ENCODE data around the gene FCAMR.
A peak's percentile ranks its signal among the peaks of the same experiment; 100 is the strongest.

The FCAMR gene

GRCh38 chr1:206998816-206999215, 28.6 kb upstream of the FCAMR start:
- DNase-seq: no peak

DNA sequence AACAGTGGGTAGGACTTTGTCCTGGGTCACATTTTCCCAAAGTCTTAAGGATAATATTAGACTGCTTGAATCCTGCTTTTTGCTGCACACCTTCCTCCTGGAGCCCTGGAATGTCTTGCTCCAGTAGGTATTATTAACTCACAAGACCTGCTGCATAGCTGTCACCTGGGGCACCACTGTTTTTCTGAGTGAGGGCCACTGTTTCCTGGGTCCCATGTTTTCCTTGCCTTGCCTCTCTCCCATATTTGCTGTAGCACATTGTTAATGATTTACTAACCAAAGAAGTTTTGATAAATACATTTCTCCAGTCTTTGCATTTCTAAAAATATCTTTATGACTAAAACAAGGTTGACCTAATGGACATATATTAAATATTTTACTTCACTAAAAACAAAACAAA, 22.5 kb upstream of the FCAMR start:
- DNase-seq: no peak

DNA sequence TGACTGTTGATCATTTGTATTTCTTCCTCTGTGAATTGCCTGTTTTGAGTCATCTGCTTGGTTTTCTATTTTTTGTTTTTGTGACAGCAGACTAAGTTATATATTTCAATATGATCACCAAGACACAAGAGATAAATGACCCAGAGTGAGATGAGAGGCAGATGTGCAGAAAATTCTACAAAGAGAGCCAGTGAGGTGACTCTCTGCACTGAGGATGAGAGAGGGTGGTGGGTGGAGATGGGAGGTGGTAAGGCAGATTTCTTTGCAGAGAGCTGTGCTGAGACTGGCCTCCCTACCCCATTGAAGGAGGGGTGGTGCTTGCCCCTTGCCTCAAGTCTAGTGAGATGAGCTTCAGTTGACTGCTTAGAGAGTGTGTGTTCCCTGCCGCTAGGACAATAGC, 17.6 kb upstream of the FCAMR start:
- DNase-seq: no peak

DNA sequence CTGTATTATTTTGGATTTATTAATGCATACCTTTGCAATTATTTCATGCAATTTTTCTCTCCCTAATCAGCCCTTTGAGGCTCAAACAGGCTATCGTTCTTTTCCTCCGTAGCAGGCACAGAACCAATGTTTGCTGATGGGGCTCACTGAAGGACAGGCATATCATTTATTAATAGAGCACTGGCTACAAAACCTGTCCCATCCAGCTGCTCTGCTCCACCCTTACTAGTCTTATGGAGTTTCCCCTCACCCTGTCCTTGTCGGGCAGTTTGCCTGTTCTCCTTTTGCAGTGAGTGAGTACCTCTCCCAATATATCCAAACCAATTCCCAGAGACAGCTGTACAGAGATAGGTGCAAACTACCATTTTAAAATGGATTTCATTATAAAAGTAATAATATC, 16.6 kb upstream of the FCAMR start:
- no peak for DNase-seq

DNA sequence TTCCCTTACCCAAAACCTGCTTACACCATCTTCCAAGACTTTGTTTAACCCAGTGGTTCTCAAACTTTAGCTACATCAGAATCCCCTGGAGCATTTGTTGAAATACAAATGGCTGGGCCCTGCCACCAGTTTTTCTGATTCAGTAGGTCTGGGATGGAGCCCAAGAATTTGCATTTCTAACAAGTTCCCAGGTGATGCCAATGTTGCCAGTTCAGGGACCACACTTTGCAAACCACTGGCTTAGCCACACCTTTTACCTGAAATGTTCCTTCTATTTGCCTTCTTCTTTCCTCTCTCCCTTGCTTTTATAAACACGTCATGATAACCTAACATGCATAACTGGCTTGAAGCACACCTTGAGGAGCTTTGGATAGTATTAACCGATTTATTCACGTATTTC, 16.1 kb upstream of the FCAMR start:
- no peak for DNase-seq

DNA sequence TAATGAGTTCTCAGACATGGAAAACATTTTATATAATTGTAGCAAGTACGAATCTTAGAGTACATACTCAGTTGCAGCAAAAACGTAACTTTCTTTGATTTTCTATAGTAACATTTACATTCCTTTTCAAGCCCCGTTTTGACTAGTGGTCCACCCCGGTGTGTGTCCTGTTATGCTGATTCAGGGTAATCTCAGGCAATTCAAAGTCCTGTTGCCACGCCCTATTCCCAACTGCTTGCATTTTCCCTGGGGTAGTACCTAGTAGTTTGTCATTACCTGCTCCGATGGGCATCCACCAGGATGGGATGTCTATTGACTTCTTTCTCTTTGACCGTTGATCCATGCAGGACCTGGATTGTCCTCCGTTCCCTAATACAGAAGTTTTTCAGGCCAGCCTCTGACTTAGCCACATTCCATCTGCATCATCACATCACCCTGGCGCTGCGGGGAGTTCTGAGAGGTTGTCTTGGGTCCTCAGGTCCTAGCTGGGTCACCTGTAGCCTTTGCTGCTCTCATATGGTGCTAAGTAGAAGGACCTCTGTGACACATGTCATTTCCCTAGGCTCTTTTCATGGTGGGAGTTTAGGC, 15.0 kb upstream of the FCAMR start:
- DNase-seq: no peak

DNA sequence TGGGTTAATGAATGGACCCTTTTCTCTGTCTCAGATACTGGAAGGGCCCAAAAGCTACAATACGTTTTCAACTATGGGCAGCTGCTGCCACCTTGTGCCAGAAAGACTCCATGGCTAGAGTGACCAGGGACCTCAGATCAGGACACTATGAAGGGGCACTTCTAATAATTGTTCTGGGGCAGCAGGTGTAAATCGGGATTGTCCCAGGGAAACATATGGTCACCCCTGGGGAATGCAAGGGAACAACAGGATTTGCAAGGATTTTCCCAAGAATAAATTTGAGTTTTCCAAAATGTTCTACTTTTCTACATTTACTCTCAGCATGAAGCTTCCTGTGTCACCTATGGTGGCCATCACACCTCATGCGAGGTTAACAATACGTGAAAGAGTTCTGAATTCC, 12.0 kb upstream of the FCAMR start:
- DNase-seq: peak; percentile 51

DNA sequence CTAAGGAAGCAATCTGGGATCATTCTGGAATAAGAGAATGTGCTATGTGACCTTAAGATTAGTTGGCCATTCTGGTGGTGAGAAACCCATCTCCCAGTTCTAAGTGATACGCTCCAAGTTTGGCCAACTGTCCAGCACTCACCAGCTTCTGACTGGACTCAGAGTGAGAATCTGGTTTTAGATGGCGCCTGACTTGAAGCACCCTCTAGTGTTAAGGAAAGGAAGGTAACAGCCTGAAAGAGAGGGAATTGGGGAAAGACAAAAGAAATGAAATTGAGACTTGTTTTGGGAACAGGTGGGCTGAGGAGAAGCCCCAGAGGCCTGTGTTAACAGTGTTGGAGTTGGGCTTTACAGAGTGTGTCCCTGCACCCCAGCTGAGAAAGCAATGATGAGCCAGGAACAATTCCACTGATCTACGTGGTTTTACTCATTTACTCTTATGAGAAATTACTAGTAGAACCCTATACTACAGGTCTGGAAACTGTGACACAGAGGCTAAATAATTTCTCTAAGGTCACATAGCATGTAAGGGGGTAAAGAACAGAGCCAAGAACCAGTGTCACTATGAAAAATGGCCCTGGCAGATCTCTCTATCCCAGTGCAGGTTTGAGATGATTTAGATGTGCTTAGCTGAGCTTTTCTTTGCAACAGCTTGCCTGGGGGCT, 9.3 kb upstream of the FCAMR start:
- DNase-seq: no peak

DNA sequence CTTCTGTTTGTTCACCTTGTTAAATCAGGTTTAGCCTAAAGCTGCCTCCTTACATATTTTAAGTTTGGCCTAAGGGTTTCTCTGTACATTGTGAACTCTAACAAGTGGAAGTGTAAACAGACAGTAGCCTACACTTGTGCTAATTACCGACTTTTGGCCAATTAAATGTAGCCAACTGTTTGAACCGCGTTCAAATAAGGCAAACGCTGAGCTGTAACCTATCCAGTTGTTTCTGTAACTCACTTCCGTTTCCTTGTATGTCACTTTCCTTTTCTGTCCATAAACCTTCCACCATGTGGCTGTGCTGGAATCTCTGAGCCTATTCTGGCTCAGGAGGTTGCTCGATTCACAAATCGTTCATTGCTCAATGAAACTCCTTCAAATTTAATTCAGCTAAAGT, 8.0 kb upstream of the FCAMR start:
- DNase-seq: no peak

DNA sequence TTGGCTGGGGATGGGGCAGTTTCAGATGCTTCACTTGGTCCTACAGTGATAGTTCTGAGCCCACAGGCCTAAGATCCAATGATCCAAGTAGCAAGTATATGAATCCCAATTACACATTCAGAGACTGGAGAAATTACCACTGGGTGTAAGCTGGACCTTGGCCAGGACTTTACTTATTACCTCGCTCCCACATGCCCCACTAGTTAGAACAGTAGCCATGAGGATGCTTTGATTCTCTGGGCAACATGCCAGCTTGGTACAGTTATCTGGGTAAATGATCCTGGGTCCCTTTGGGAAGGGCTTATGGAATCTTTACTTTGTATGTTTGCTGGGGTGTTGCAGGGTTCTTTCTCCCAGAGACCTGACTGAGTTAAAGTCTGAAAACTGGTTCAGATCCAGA, 5.0 kb upstream of the FCAMR start:
- no peak for DNase-seq

GRCh38 chr1:206974140-206974539, 3.9 kb upstream of the FCAMR start:
- DNase-seq: no peak

- DNase-seq: no peak
Measured at GRCh38 chr1:206972728-206973127, 2.5 kb upstream of the FCAMR start.

DNA sequence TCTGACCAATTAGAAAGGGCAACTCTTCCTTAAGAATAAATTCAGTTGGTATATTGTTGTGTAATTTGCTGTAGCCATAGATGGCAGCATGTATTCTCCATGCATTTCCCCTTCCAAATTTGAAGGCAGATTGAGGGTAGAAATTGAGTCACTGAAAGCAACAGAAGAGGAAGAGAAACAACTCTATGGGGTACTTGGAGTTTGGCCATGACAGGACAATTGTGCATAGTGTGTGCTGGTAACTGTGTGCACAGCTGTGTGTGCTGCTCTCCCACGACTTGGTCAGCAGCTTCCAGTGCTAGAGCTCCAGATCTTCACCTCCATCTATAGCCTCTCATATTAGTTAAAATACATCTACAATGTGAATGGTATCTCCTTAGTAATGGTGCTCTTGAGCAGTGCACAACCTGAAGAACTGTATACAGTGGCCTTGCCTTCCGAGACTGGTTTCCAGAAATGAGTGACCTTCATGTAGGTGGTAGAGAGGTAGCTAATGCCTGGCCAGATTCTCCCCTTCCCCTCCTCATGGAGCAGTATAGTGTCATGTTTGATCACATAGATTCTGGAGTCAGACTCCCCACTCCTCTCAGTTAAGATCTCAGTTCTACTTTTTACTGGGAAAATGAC, 882 bp upstream of the FCAMR start:
- DNase-seq: no peak

- no peak for DNase-seq
Measured at GRCh38 chr1:206969090-206969489, 1.2 kb downstream of the FCAMR start.

DNA sequence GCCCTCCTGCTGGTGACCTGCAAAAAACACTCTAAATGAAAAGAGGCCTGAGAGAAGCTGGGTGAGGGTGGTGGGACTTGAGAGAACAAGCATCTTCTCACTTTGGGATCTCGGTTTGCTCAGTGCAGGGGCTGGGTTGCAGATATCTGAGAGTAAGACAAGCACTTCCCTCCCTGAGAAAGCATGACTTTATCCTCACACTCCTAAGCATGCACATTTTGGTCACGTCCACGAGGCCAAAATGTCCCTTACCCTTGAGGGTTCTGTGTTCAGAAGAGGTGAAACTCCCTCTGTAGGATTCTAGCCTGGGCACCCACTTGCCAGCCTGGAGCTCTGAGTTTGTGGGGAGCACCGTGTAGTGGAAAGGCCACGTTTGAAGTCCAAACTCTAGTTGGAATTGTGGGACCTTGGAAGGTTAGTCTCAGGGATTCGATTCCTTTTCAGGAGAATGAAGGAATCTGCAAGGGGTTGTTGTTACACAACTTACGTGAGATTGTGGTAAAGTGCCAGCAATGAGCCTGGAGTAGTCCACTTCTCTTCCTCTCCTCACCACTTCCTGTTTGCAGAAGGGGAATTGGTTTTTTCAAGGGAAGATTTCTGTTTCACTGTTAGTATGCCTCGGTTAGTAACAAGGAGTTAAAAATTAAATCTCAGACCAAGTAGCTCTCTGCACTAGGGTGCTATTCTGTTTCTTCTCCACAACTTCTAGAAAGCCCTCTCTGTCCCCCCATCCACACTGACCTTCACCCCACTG, 3.0 kb downstream of the FCAMR start:
- no peak for DNase-seq

GRCh38 chr1:206965781-206966180, 4.5 kb downstream of the FCAMR start:
- DNase-seq: no peak

DNA sequence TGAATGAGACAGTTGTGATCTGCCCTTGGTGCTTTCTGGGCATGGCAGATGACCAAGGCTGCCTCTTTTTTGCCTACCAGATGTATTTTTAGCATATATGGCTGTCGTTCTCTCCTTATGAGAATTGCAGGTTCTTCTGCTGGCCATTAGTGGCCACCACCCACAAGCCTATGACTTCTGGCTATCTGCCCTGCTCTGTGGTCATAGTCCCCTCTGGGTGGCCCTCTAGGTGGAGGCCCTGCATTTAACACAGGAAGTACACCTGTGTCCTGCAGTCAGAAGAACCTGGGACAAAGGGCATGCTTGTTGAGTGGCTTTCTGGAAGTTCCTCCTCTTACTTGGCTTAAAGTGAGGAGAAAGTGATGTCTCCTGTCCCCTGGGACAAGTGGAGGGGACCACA, 6.5 kb downstream of the FCAMR start:
- no peak for DNase-seq

GRCh38 chr1:206963119-206963712, 7.0 kb downstream of the FCAMR start:
- no peak for DNase-seq

DNA sequence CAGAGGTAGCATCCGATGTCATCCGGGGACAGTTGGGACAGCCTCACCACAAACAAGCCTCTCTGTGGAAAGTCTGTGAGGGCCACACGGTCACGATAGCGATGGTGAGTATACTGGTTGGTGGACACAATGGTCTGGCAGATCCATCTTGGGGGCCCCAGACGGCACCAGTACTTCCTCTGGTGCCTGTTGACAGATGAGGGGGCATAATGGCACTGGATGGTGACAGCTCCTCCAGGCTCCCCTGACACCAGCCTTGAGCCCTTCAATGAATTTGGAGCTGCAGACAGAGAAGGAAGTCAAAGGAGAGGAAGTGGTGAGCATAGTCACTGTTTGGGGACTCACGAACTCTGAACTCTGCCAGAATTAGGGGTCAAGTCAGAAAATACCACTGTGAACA, 8.0 kb downstream of the FCAMR start:
- DNase-seq: no peak

DNA sequence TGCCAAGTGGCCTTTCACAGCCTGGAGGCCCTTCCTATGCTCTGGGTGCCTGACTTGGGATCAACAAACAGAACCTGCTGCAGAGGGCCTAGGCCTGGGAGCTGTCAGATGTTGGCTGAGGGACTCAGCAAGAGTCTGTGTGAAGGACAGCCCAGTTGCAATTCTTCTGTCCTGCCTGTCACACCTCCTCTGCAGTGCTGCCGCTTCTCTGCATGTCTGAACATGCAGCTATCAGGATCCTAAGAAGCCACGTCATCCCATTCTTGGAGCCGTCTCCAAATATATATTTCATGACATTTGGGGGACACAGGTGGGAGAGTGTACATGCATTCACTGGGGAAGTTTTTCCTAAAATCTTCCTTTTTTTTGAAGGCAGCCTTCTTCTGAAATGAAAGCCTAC, 8.6 kb downstream of the FCAMR start:
- DNase-seq: no peak

- DNase-seq: no peak
Measured at GRCh38 chr1:206960676-206961386, 9.4 kb downstream of the FCAMR start.

- DNase-seq: no peak
Measured at GRCh38 chr1:206958144-206958543, 12.1 kb downstream of the FCAMR start.

GRCh38 chr1:206957639-206958038, 12.6 kb downstream of the FCAMR start:
- no peak for DNase-seq

Measured in CD4-positive, alpha-beta T cell treated with Interferon gamma for 1 hour (primary cell).